WTC11 (cell line): ENCODE data around the gene GNG8. TPM values are rescaled to one million over a fixed set of nuclear protein-coding genes. Genes with fewer than 3 reads are reported as not detected.
A peak's percentile ranks its signal among the peaks of the same experiment; 100 is the strongest.

Experiments
- ATAC-seq: fragments of 200-7000 bp; cut with Tn5 transposase; 2 replicates; pipeline ENCODE4 v1.10.0; 2021; ENCODE audit warnings: mild to moderate bottlenecking, moderate library complexity
- CTCF ChIA-PET: fragments of 300-600 bp; sonication (Branson Sonifier 250); formaldehyde crosslinking; loops from one replicate; lab custom pipeline; 2021; ENCODE audit warnings: antibody characterized with exemption; lab: Charles Lee
- POLR2A ChIA-PET: fragments of 350-600 bp; sonication (Branson Sonifier 250); formaldehyde crosslinking; loops from one replicate; lab custom pipeline; 2021; ENCODE audit warnings: antibody characterized with exemption; lab: Charles Lee
- DNase-seq: peaks from one replicate; pipeline ENCODE4 v3.0.0; 2021; ENCODE audit warnings: low spot score
- H3K27ac Mint-ChIP-seq: 2 replicates; pipeline ENCODE4 v1.8.0; 2021; ENCODE audit warnings: mixed read lengths
- H3K27me3 Mint-ChIP-seq: 2 replicates; pipeline ENCODE4 v1.8.0; 2021; ENCODE audit warnings: low read depth, mild to moderate bottlenecking, moderate library complexity, mixed read lengths
- H3K36me3 Mint-ChIP-seq: 2 replicates; pipeline ENCODE4 v1.8.0; 2021; ENCODE audit warnings: mixed read lengths
- H3K4me1 Mint-ChIP-seq: 2 replicates; pipeline ENCODE4 v1.8.0; 2022; ENCODE audit warnings: mixed read lengths
- H3K4me3 Mint-ChIP-seq: 2 replicates; pipeline ENCODE4 v1.8.0; 2021; ENCODE audit warnings: mild to moderate bottlenecking, moderate library complexity, mixed read lengths
- H3K9me3 Mint-ChIP-seq: 2 replicates; pipeline ENCODE4 v1.8.0; 2021; ENCODE audit warnings: mixed read lengths
- CREB1 ChIP-seq: sonication (generic); formaldehyde crosslinking; IDR thresholded peaks from 2 replicates; pipeline ENCODE4 v1.8.0; 2023; ENCODE audit warnings: mild to moderate bottlenecking, missing genetic modification reagents
- EMX1 ChIP-seq: fragments of 250-450 bp; sonication (Bioruptor Pico); IDR thresholded peaks from 2 replicates; pipeline ENCODE4 v1.8.0; 2021; ENCODE audit warnings: mild to moderate bottlenecking
- ESRRA ChIP-seq: sonication (generic); formaldehyde crosslinking; IDR thresholded peaks from 2 replicates; pipeline ENCODE4 v1.8.1; 2022; ENCODE audit warnings: mild to moderate bottlenecking, missing genetic modification reagents, borderline replicate concordance
- ETV6 ChIP-seq: sonication (generic); formaldehyde crosslinking; IDR thresholded peaks from 2 replicates; pipeline ENCODE4 v1.8.1; 2022; ENCODE audit warnings: mild to moderate bottlenecking, missing genetic modification reagents
- FOXP4 ChIP-seq: sonication (generic); formaldehyde crosslinking; IDR thresholded peaks from 2 replicates; pipeline ENCODE4 v1.8.0; 2022; ENCODE audit warnings: mild to moderate bottlenecking, missing genetic modification reagents
- GABPB1 ChIP-seq: sonication (generic); formaldehyde crosslinking; IDR thresholded peaks from 2 replicates; pipeline ENCODE4 v1.8.1; 2023; ENCODE audit warnings: mild to moderate bottlenecking, missing genetic modification reagents
- HMGXB4 ChIP-seq: sonication (generic); formaldehyde crosslinking; IDR thresholded peaks from 2 replicates; pipeline ENCODE4 v1.8.1; 2023; ENCODE audit warnings: mild to moderate bottlenecking, moderate library complexity, missing genetic modification reagents
- IRF2 ChIP-seq: sonication (generic); formaldehyde crosslinking; IDR thresholded peaks from 2 replicates; pipeline ENCODE4 v1.8.0; 2022; ENCODE audit warnings: low read depth, missing genetic modification reagents, borderline replicate concordance
- MAX ChIP-seq: sonication (generic); formaldehyde crosslinking; IDR thresholded peaks from 2 replicates; pipeline ENCODE4 v1.8.0; 2022; ENCODE audit warnings: mild to moderate bottlenecking, missing genetic modification reagents
- MLX ChIP-seq: sonication (generic); formaldehyde crosslinking; IDR thresholded peaks from 2 replicates; pipeline ENCODE4 v1.8.1; 2023; ENCODE audit warnings: mild to moderate bottlenecking, missing genetic modification reagents, moderate library complexity
- MXD4 ChIP-seq: fragments of 250-450 bp; sonication (Bioruptor Pico); IDR thresholded peaks from 2 replicates; pipeline ENCODE4 v1.8.0; 2021; ENCODE audit warnings: mild to moderate bottlenecking, moderate library complexity, borderline replicate concordance
- NFYB ChIP-seq: sonication (generic); formaldehyde crosslinking; conservative IDR thresholded peaks from 2 replicates; pipeline ENCODE4 v1.8.0; 2022; ENCODE audit warnings: low read depth, missing genetic modification reagents
- SOX15 ChIP-seq: fragments of 250-450 bp; sonication (Bioruptor Pico); IDR thresholded peaks from 2 replicates; pipeline ENCODE4 v1.9.0; 2021; ENCODE audit warnings: mild to moderate bottlenecking
- TEAD1 ChIP-seq: sonication (generic); formaldehyde crosslinking; IDR thresholded peaks from 2 replicates; pipeline ENCODE4 v1.8.0; 2022; ENCODE audit warnings: mild to moderate bottlenecking, missing genetic modification reagents
- ZBTB43 ChIP-seq: sonication (generic); formaldehyde crosslinking; IDR thresholded peaks from 2 replicates; pipeline ENCODE4 v1.8.1; 2023; ENCODE audit warnings: mild to moderate bottlenecking, missing genetic modification reagents
- ZMAT4 ChIP-seq: fragments of 250-450 bp; sonication (Bioruptor Pico); IDR thresholded peaks from 2 replicates; pipeline ENCODE4 v1.9.0; 2021; ENCODE audit warnings: mild to moderate bottlenecking
- ZNF396 ChIP-seq: fragments of 250-450 bp; sonication (Bioruptor Pico); IDR thresholded peaks from 2 replicates; pipeline ENCODE4 v1.8.0; 2021; ENCODE audit warnings: mild to moderate bottlenecking, moderate library complexity, borderline replicate concordance
- ZNF425 ChIP-seq: fragments of 250-450 bp; sonication (Bioruptor Pico); conservative IDR thresholded peaks from 2 replicates; pipeline ENCODE4 v1.9.0; 2021; ENCODE audit warnings: mild to moderate bottlenecking
- ZNF671 ChIP-seq: fragments of 250-450 bp; sonication (Bioruptor Pico); IDR thresholded peaks from 2 replicates; pipeline ENCODE4 v1.8.0; 2021; ENCODE audit warnings: mild to moderate bottlenecking
- total RNA-seq: library from RNA; stranded (reverse); gene quantifications from 3 replicates; pipeline ENCODE4 v1.2.3, GENCODE V29; 2021

Gene GNG8
- total RNA-seq, 1 experiment from 2014 or later, result not detected

GRCh38 chr19:46602392-46603194 lies 33.4 kb downstream of the GNG8 start:
- ChIA-PET POLR2A (interaction anchor here (0.7 kb wide), 1 partner anchor 147 kb away, joined by 5 read pairs; no protein-coding TSS in a partner anchor), CTCF (interaction anchor here (0.6 to 6.1 kb wide), 9 partner anchors 9 to 112 kb away, joined by 3 to 53 read pairs (median 22); partner anchors contain the start of gene DACT3)
- H3K36me3 Mint-ChIP-seq, result peaks cover 11% of the 10 kb centered on the region
- TF ChIP-seq TEAD1 (CRISPR knock-in tag), result no peak
- no peak for TF ChIP-seq MAX (CRISPR knock-in tag)
- TF ChIP-seq EMX1, result no peak
- TF ChIP-seq SOX15 (CRISPR knock-in tag), result no peak
- TF ChIP-seq MXD4 (CRISPR knock-in tag), result no peak
- TF ChIP-seq CREB1 (CRISPR knock-in tag), result no peak
- TF ChIP-seq ZNF396 (CRISPR knock-in tag), result no peak
- TF ChIP-seq ZMAT4 (CRISPR knock-in tag), result no peak
- TF ChIP-seq ZNF425 (CRISPR knock-in tag), result no peak
- TF ChIP-seq ZNF671 (CRISPR knock-in tag), result no peak
- TF ChIP-seq ZBTB43 (CRISPR knock-in tag), result no peak
- TF ChIP-seq GABPB1 (CRISPR knock-in tag), result no peak
- no peak for TF ChIP-seq ESRRA
- TF ChIP-seq MLX (CRISPR knock-in tag), result no peak
- TF ChIP-seq FOXP4, result no peak
- TF ChIP-seq NFYB, result no peak
- no peak for TF ChIP-seq ETV6 (CRISPR knock-in tag)
- no peak for TF ChIP-seq IRF2 (CRISPR knock-in tag)
- TF ChIP-seq HMGXB4, result no peak
- peak overlapping the region; percentile 88 for H3K4me3 Mint-ChIP-seq
- peaks cover 11% of the 10 kb centered on the region for H3K9me3 Mint-ChIP-seq
- ATAC-seq (no peak), DNase-seq (no peak)
- no peaks in the 10 kb centered on the region; the same call in 1 of the 2 replicates for H3K27me3 Mint-ChIP-seq
- peaks cover 27% of the 10 kb centered on the region for H3K4me1 Mint-ChIP-seq
- peak overlapping the region; percentile 49; the same call in 1 of the 2 replicates for H3K27ac Mint-ChIP-seq
